ENCODE measurements around the gene WNT6.
"Not testable (repeated sequence)": the region's sequence is repeated elsewhere in the genome, so short reads cannot be mapped to it uniquely, and the experiment has no call there.

The WNT6 gene

DNA sequence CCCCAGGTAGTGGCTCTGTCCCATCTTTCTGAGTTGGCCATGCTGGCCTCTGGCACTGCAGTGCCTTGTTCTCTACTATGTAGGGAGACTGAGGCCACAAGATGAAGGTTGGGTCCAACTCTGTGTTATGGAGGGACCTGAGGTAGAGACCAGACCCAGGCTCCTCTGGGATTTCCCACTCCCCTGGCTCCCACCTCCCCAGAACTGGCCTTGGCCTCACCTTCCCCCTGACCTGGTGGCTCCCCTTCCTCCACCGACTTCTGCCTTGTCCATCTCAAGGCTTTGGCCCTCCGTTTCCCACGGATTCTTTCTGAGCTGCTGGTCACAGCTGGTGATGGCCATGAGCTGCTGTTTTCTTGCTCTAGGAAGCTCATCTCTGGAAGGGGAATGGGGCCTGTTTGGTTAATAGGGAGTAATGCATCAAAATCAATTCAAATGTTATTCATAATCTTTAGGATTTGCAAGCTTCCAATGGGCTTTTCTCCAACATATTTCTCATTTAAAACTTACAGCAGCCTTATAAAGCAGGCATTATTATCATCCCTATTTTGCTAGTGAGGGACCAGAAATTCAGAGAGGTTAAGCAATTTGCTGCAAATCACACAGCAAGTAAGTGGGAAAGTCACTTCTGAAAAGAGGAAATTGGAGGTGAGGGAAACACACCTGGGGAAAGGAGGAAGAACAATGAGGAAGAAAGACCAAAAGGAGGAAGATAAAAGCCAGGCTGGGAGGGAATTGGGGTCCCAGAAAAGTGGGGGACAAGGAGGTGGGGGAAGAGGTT lies 28.9 kb upstream of the WNT6 start:
- no peak for DNase-seq (ENCODE audit: low spot score)

DNA sequence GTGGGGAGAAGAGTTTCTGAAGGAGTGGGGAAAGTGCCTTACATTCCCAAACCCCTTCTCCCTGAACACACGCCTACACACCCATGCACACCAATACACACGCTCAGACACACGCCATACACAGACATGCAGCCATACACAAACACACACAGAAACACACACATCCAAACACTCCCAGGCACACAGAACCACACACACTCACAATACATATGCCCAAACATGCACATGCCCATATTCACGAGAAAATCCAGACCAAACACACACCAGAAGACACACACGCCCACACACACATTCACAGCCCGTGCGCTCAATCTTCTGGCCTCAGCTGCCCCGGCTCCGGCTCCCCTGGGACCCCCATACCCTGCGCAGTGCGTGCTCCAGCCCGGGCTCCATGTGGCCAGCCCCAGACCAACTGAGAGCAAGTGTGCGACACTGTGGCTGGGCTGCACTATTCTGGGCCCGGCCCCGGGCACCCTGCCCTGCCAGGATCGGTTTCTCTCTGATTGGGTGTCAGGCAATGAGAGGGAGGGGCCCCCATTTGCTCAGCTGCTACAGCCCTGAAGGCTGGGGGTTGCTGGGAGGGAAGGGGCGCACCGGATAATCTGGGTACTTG lies 28.1 kb upstream of the WNT6 start, which contains the start of gene PRKAG3:
TSS of gene PRKAG3 (minus strand) at position 426 of the 613 bp plus-strand sequence.
- DNase-seq (ENCODE audit: low spot score), result no peak

DNA sequence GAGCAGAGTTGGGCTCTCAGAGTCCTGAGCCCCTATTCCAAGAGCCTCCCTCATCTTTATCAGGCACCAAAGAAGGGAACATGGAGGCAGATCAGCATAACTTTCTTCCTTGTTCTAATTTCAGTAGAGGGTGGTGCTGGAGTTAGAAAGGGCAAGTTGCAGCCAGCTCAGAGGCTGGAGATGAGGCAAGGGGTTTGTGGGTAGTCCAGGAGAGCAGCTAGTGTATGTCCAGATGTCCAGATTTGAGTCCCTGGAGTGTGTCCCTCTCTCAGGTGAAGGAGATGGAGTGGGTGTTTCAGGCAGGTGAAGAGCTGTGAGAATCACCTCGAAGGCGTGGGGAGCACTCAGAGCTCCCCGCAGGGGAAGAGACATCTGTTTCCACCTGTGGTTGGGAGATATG lies 27.5 kb upstream of the WNT6 start:
- DNase-seq (ENCODE audit: low spot score), result no peak

DNA sequence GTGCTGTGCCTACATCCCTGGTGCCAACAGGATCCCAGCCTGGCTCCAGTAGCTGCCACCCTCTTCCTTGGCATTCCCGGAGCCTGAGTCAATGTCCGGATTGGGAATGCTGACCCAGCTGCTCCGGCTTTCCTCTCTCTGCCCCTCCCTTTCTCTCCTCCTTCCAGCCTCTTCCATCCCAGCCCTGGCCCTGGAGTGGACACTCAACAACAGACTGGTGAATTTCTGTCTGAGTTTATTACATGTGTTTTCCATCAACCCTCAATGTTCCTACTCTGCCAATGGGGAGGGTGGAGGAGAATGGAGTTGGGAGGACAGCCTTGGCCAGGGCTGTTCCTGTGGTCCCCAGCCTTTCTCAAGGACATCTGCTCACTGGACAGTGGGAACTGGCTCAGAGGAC lies 27.1 kb upstream of the WNT6 start:
- DNase-seq (ENCODE audit: low spot score), result no peak

DNA sequence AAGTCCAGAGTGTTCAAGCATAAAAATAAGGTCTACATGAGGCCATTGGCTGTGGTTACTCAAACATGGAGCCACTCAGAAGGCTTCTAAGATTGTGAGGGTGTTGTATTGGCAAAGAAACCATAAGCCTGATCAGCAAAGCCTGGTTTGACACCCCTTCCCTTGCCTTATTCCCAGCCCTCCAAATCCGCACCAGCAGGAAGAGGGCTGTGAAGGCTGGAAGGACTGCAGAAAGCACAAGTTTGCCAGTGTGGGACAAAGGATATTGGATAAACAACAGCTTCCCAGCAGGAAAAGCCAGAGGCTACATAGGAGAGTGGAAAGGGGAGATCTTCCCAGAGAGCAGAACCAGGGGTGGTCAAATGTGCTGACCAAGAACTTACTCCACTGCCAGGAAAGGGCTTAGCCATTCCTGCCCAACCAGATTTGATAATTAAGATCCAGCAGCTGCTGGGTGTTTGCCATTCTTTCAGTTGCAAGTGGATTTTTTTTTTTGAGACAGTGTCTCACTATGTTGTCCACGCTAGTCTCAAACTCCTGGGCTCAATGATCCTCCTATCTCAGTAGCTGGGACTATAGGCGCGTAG lies 26.5 kb upstream of the WNT6 start:
- no peak for DNase-seq (ENCODE audit: low spot score)

DNA sequence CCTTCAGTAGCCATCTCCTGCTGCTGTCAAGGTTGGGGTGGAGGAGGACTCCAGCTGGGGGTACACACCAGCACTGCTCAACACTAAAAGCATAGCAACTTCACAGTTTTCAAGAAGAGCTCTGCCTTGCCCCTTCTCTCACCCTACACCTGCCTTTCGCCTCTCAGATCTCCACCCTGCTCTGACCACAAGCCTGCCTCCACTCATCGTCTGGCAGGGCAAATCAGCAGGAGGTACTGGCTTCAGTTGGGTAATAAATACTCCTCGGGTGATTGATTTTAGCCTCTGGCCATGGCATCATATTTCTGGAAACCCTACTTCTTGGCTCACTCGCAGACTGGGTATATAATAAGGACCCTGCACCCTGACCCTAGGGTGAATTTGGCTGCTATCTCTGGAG lies 24.9 kb upstream of the WNT6 start:
- no peak for DNase-seq (ENCODE audit: low spot score)

DNA sequence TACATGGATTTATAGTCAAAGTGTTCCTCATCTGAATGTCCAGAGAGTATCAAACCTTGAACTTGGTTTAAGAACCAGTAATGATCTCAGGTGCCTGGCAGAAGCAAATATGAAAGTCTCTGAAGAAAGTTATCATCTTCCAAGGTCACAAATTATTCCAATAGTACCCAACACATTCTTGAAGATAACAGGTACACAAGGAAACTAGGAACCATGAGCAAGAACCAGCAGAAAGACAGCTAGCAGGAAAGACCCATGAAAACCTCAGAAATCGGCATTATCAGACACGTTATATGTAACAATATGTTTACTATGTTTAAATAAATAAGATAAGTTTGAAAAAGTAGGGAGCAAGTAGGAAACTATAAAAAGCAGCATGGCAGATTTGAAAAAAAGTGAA lies 22.1 kb upstream of the WNT6 start:
- DNase-seq (ENCODE audit: low spot score), result no peak

DNA sequence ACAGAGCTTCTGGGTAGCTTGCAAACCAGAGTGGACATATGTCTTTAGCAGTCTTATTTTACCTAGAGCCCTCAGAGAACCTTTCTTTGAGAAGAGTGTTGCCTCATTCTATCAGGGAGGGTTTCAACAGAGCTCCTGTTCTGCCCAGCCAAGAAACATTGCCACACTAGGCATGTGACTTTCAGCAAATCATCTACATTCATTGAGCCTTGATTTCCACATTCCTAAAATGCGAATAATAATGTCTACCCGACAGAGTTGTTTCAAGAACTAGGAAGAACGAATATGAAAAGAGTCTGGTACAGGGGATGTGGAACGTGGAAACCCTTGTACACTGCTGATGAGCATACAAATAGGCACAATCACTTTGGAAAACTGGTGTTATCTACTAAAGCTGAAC lies 20.2 kb upstream of the WNT6 start:
- DNase-seq (ENCODE audit: low spot score), result no peak

DNA sequence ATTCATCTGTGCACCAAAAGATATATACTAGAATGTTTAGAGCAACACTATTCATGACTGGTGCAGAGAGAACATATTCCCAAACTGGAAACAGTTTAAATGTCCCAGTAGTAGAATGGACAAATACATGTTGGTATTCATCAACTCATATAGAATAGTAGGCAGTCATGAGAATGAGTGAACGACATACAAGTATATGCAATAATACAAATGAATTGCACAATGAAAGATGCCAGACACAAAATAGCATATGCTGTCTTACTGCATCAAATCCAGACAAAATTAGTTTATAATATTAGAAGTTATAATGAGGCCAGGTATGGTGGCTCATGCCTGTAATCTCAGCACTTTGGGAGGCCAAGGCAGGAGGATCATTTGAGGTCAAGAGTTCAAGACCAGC lies 19.7 kb upstream of the WNT6 start:
- DNase-seq (ENCODE audit: low spot score), result no peak

DNA sequence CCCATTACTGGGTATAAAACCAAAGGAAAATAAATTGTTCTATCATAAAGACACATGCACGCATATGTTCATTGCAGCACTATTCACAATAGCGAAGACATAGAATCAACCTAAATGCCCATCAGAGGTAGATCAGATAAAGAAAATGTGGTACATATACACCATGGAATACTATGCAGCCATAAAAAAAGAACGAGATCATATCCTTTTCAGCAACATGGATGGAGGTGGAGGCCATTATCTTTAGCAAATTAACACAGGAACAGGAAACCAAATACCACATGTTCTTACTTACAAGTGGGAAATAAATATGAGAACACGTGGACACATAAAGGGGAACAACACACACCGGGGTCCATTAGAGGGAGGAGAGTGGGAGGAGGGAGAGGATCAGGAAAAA lies 15.3 kb upstream of the WNT6 start:
- not testable (repeated sequence) for DNase-seq (ENCODE audit: low spot score)

DNA sequence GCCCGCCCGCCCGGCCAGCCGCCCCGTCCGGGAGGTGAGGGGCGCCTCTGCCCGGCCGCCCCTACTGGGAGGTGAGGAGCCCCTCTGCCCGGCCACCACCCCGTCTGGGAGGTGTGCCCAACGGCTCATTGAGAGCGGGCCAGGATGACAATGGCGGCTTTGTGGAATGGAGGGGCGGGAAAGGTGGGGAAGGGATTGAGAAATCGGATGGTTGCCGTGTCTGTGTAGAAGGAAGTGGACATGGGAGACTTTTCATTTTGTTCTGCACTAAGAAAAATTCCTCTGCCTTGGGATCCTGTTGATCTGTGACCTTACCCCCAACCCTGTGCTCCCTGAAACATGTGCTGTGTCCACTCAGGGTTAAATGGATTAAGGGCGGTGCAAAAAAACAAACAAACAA lies 12.6 kb upstream of the WNT6 start:
- not testable (repeated sequence) for DNase-seq (ENCODE audit: low spot score)

DNA sequence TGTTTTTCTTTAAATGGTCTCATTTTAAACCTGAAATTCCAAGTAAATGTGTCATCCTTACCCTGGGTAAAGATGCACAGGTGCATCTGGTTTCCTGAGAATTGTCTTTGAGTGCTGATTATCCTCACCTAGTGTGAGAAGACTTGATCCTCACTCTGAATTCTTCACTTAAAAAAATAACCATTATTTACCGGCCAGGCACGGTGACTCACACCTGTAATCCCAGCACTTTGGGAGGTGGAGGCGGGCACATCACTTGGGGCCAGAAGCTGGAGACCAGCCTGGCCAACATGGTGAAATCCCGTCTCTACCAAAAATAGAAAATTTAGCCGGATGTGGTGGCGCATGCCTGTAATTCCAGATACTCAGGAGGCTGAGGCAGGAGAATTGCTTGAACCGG lies 9.9 kb upstream of the WNT6 start:
- DNase-seq (ENCODE audit: low spot score), result no peak

DNA sequence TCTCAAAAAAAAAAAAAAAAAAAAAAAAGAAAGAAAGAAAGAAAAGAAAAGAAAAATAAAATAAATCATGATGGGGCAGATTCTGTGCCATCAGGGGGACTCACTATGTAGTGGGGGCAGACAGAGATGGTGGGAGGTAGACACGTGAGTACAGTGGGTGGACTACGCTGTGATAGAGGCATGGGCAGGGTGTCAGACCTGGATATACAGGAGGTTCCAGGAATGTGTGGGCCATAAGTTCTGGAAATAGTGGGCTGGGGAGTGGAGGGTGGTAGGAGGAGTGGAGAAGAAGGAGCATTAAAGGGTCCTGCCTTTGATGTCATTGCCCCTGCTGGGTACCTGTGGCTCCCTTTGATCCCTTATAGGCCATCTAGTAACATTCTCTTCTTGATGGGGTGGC lies 8.8 kb upstream of the WNT6 start:
- no peak for DNase-seq (ENCODE audit: low spot score)

DNA sequence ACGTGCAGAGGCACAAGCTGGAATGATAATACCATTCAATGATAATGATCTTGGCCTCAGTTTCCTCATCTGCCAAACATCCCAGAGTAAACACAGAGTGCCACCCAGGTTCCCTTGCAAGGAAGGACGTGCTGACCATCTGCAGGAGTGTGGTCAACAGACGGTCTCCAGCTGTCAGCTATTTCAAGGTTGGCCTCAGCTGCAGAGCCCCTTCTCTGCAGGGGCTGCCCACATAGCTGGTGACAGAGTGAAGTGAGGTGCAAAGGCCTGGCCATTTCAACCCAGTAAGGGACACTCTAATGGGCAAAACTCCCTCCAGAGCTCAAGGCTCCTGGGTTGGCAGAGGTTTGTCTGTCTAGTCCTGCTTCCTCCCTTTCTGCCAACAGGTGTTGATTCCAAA lies 8.3 kb upstream of the WNT6 start:
- DNase-seq (ENCODE audit: low spot score), result no peak

DNA sequence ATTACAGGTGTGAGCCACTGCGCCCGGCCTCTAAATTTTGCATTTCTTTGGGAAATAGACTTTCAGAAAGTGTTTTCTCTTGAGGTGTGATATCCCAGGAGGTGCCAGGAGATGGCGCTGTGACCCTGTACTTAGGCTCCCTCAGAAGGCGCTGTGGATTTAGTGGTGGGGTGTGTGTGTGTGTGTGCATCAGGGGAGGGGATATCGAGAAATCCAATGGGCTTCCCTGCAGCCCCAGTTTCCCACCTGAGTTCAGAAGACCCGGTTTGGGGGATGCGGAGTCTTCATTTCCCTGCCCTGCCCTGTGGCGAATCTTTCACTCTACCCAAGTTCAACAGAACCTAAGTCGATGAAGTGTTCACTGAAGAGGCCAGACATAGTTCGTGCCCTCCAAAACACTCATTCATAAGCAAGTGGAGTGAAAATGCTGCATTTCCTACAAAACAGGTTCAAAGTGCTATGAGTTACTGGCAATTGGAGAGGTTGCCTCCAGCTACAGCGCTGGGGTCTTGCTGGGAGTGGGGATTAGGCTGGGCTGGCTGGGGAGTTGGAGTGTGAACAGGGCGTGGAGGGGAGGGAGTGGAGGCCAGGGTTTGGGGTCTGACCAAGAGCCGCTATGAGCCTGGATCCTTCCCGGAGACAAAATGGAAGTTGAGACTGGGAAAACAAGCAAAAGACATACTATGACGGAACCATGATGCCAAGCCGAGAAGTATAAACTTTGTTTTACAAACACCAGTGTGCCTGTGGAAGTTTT lies 6.5 kb upstream of the WNT6 start:
- peak; percentile 39 for DNase-seq (ENCODE audit: low spot score)

DNA sequence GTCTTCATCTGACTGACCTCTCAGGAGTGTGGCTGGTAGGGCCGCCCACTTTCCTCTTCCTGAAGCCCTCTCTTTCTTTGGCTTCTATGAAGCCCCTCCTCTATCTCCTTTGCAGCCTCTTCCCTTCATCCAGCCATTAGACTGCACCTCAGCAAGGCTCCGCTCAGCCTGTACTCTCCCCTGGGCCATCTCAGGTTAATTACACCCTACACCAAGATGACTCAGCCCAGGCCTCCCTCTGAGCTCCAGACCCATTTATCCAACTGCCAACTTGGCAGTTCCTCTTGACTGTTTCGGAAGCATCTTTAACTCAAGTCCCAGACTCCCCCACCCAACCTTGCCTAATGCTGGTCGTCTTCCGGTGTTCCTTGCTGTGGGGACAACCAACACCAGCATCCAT lies 5.8 kb upstream of the WNT6 start:
- DNase-seq (ENCODE audit: low spot score), result no peak

DNA sequence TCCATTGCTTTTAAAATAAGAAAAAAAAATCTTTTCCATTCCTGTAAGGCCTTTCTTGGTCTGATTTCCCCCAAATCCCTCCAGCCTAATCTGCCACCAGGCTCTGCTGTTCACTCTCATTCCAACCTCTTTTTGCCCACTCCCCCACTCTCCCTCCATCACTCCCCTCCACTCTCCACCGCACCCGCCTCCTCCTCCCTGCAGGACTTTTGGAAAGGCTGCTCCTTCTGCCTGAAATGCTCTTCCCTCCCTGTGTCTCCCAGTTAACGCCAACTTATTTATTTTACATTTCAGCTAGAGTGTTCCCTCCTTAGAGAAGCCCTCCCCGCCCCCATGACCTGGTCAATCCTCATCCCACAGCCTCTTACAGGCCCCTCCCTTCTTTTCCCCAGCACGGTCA lies 4.7 kb upstream of the WNT6 start:
- DNase-seq (ENCODE audit: low spot score), result no peak

DNA sequence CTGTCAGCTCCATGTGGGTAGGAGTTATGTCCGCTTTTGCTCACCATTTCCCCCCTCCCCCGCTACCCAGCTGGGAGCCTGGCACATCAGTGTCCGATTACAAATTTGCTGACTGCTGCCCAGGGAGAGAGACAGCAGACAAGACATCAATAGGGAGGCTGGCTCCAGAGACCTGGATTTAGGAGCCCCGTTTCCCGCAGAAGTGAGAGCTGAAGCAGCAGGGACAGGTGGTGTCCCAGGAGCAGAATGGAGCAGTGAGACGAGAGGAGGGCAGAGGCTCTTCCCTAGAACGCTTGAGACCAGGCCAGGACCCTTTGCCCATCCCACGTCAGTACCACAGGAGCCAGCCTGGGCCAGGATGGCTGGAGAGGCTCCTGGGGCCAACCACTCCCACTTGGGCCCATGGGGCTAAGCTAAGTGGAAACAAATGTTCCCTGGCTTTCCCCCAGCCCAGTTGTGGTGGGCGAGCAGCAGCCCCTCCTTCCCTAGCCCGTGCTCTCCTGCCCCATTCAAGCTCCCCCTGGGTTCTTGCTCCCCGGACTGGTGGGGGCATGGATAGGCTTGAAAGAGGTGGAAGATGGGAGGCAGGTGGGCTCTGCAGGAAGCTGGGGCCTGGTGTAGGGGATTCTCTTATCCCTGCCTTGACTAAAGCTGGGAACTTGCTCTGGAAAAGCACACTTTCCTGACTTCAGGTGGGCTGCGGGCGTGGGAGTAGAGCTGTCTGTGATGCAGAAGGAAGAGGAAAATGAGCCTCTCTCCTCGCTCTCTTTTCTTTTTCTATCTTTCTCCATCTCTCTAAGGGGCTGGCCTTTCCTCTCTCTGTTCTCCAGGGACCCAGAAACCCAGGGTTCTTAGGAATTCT lies 4.1 kb upstream of the WNT6 start:
- no peak for DNase-seq (ENCODE audit: low spot score)

DNA sequence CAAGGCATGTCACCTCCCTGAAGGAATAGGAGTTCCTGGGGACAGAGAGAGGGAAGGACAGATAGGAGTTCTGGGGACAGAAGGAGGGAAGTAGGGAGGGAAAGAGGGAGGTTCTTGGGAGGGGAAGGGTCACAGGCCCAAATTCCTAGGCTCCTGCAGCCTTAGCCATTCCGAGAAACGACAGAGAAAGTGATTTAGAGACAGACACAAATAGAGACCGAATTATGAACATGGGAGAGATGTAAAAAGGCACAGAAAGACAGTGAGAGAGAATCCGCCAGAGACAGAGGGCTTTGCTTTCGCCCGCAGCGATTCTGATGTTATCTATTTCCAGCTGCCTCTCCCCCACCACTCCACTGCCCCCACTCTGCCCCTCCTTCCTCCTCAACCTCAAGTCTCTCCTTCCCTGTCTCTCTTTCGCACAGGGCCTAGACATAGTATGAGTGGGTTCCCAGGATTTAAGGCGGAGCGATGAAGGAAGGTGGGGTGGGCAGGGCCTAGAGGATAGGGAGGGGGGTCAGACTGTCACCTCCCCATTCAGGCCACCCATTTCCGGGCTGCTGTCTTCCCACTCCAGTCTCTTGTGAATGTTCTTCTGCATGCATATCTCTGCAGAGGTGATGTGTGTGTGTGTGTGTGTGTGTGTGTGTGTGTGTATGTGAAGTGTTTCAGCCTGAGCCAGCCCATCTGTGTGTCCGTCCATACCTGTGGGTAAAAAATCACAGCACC lies 3.3 kb upstream of the WNT6 start:
- DNase-seq (ENCODE audit: low spot score), result no peak

DNA sequence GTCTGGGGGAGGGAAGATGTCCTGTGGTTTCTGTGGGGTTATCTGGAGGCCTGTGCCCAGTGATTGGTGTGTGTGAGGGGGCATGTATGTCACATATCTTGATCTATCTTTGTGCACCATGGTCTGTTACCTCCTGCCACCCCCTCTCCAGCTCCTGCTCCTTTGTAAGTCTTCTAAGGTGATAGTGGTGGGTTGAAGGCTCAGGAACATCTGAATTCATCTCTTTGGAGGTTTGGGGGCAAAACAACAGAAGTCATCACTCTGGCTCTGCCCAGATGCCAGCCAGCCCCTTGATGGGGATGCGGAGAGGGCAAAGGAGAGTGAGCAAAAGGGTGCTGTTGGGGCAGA lies 2.7 kb upstream of the WNT6 start:
- DNase-seq (ENCODE audit: low spot score), result no peak
